ENCODE results near the gene CCL16.

Gene CCL16

GRCh38 chr17:36014946-36015345 is 33.6 kb upstream of the CCL16 start:
- H3K9ac ChIP-seq (ENCODE audit: insufficient read length, low read depth) = no peak overlapping the region
- no peaks in the 10 kb centered on the region for H3K36me3 ChIP-seq (ENCODE audit: insufficient read depth, insufficient read length, low read length)
- TF ChIP-seq SUZ12 (IDR thresholded peaks at IDR 0.05; ENCODE audit: extremely low read depth, insufficient read depth, insufficient read length) (no peak), YY1 (IDR thresholded peaks at IDR 0.05; ENCODE audit: insufficient read depth, insufficient read length) (no peak), ZNF274 (IDR thresholded peaks at IDR 0.05; ENCODE audit: low read depth, low read length) (no peak)
- H3K27me3 ChIP-seq (ENCODE audit: insufficient read depth, insufficient read length) = no peaks in the 10 kb centered on the region
- DNase-seq (ENCODE audit: low read depth, low spot score) = no peak
- H3K9me3 ChIP-seq (ENCODE audit: insufficient read depth, low read length) = peaks cover 11% of the 10 kb centered on the region; the same call in 1 of the 2 replicates
- H3K4me1 ChIP-seq (ENCODE audit: insufficient read depth, insufficient read length) = no peaks in the 10 kb centered on the region
- H3K4me3 ChIP-seq (ENCODE audit: insufficient read length, low read depth) = no peak overlapping the region

- Histone ChIP-seq H3K9me3 (ENCODE audit: insufficient read depth, low read length) (peaks cover 28% of the 10 kb centered on the region; the same call in 1 of the 2 replicates), H3K4me3 (ENCODE audit: insufficient read length, low read depth) (no peak overlapping the region), H3K4me1 (ENCODE audit: insufficient read depth, insufficient read length) (no peaks in the 10 kb centered on the region), H3K9ac (ENCODE audit: insufficient read length, low read depth) (no peak overlapping the region), H3K36me3 (ENCODE audit: insufficient read depth, insufficient read length, low read length) (no peaks in the 10 kb centered on the region), H3K27me3 (ENCODE audit: insufficient read depth, insufficient read length) (no peaks in the 10 kb centered on the region)
- TF ChIP-seq SUZ12 (IDR thresholded peaks at IDR 0.05; ENCODE audit: extremely low read depth, insufficient read depth, insufficient read length) = no peak
- no peak for TF ChIP-seq YY1 (IDR thresholded peaks at IDR 0.05; ENCODE audit: insufficient read depth, insufficient read length)
- TF ChIP-seq ZNF274 (IDR thresholded peaks at IDR 0.05; ENCODE audit: low read depth, low read length) = no peak
- no peak for DNase-seq (ENCODE audit: low read depth, low spot score)
Measured at GRCh38 chr17:36011201-36011600, 29.9 kb upstream of the CCL16 start.

GRCh38 chr17:36008998-36009665 is 27.8 kb upstream of the CCL16 start:
- no peak overlapping the region for H3K4me3 ChIP-seq (ENCODE audit: insufficient read length, low read depth)
- no peak for DNase-seq (ENCODE audit: low read depth, low spot score)
- H3K36me3 ChIP-seq (ENCODE audit: insufficient read depth, insufficient read length, low read length) = no peaks in the 10 kb centered on the region
- no peaks in the 10 kb centered on the region for H3K4me1 ChIP-seq (ENCODE audit: insufficient read depth, insufficient read length)
- no peak overlapping the region for H3K9ac ChIP-seq (ENCODE audit: insufficient read length, low read depth)
- no peak for TF ChIP-seq SUZ12 (IDR thresholded peaks at IDR 0.05; ENCODE audit: extremely low read depth, insufficient read depth, insufficient read length)
- TF ChIP-seq YY1 (IDR thresholded peaks at IDR 0.05; ENCODE audit: insufficient read depth, insufficient read length) = no peak
- no peak for TF ChIP-seq ZNF274 (IDR thresholded peaks at IDR 0.05; ENCODE audit: low read depth, low read length)
- H3K27me3 ChIP-seq (ENCODE audit: insufficient read depth, insufficient read length) = no peaks in the 10 kb centered on the region
- H3K9me3 ChIP-seq (ENCODE audit: insufficient read depth, low read length) = peaks cover 28% of the 10 kb centered on the region; the same call in 1 of the 2 replicates

- no peaks in the 10 kb centered on the region for H3K4me1 ChIP-seq (ENCODE audit: insufficient read depth, insufficient read length)
- H3K9me3 ChIP-seq (ENCODE audit: insufficient read depth, low read length) = peaks cover 15% of the 10 kb centered on the region; the same call in 1 of the 2 replicates
- TF ChIP-seq ZNF274 (IDR thresholded peaks at IDR 0.05; ENCODE audit: low read depth, low read length) = no peak
- TF ChIP-seq SUZ12 (IDR thresholded peaks at IDR 0.05; ENCODE audit: extremely low read depth, insufficient read depth, insufficient read length) = no peak
- no peak for TF ChIP-seq YY1 (IDR thresholded peaks at IDR 0.05; ENCODE audit: insufficient read depth, insufficient read length)
- H3K4me3 ChIP-seq (ENCODE audit: insufficient read length, low read depth) = no peak overlapping the region
- no peaks in the 10 kb centered on the region for H3K27me3 ChIP-seq (ENCODE audit: insufficient read depth, insufficient read length)
- no peak overlapping the region for H3K9ac ChIP-seq (ENCODE audit: insufficient read length, low read depth)
- no peaks in the 10 kb centered on the region for H3K36me3 ChIP-seq (ENCODE audit: insufficient read depth, insufficient read length, low read length)
- no peak for DNase-seq (ENCODE audit: low read depth, low spot score)
Measured at GRCh38 chr17:36004594-36005108, 23.4 kb upstream of the CCL16 start.

GRCh38 chr17:36002631-36003030 is 21.3 kb upstream of the CCL16 start:
- H3K9me3 ChIP-seq (ENCODE audit: insufficient read depth, low read length) = 0 out of 2 replicates have a peak, but pooled peaks cover 3% of the 10 kb centered on the region
- H3K4me1 ChIP-seq (ENCODE audit: insufficient read depth, insufficient read length) = no peaks in the 10 kb centered on the region
- no peak overlapping the region for H3K9ac ChIP-seq (ENCODE audit: insufficient read length, low read depth)
- DNase-seq (ENCODE audit: low read depth, low spot score) = no peak
- H3K4me3 ChIP-seq (ENCODE audit: insufficient read length, low read depth) = no peak overlapping the region
- no peaks in the 10 kb centered on the region for H3K27me3 ChIP-seq (ENCODE audit: insufficient read depth, insufficient read length)
- no peaks in the 10 kb centered on the region for H3K36me3 ChIP-seq (ENCODE audit: insufficient read depth, insufficient read length, low read length)
- TF ChIP-seq SUZ12 (IDR thresholded peaks at IDR 0.05; ENCODE audit: extremely low read depth, insufficient read depth, insufficient read length) = no peak
- TF ChIP-seq ZNF274 (IDR thresholded peaks at IDR 0.05; ENCODE audit: low read depth, low read length) = no peak
- no peak for TF ChIP-seq YY1 (IDR thresholded peaks at IDR 0.05; ENCODE audit: insufficient read depth, insufficient read length)

GRCh38 chr17:36001862-36002603 is 20.7 kb upstream of the CCL16 start:
- Histone ChIP-seq H3K4me1 (ENCODE audit: insufficient read depth, insufficient read length) (no peaks in the 10 kb centered on the region), H3K4me3 (ENCODE audit: insufficient read length, low read depth) (no peak overlapping the region), H3K9ac (ENCODE audit: insufficient read length, low read depth) (no peak overlapping the region), H3K9me3 (ENCODE audit: insufficient read depth, low read length) (no peaks in the 10 kb centered on the region), H3K27me3 (ENCODE audit: insufficient read depth, insufficient read length) (no peaks in the 10 kb centered on the region), H3K36me3 (ENCODE audit: insufficient read depth, insufficient read length, low read length) (no peaks in the 10 kb centered on the region)
- TF ChIP-seq YY1 (IDR thresholded peaks at IDR 0.05; ENCODE audit: insufficient read depth, insufficient read length) (no peak), ZNF274 (IDR thresholded peaks at IDR 0.05; ENCODE audit: low read depth, low read length) (no peak), SUZ12 (IDR thresholded peaks at IDR 0.05; ENCODE audit: extremely low read depth, insufficient read depth, insufficient read length) (no peak)
- no peak for DNase-seq (ENCODE audit: low read depth, low spot score)
